Measurements from ENCODE around the gene GFPT2.

GFPT2 gene

GRCh38 chr5:180395540-180396274 lies 42.6 kb upstream of the GFPT2 start:
- no peak for TF ChIP-seq CTCF (IDR thresholded peaks at IDR 0.05; ENCODE audit: extremely low read depth, missing control alignments)
- no peak for DNase-seq (ENCODE audit: low spot score)

GRCh38 chr5:180394031-180394636 lies 41.0 kb upstream of the GFPT2 start:
- no peak for TF ChIP-seq CTCF (IDR thresholded peaks at IDR 0.05; ENCODE audit: extremely low read depth, missing control alignments)
- DNase-seq (ENCODE audit: low spot score), result no peak

- no peak for DNase-seq (ENCODE audit: low spot score)
- TF ChIP-seq CTCF (IDR thresholded peaks at IDR 0.05; ENCODE audit: extremely low read depth, missing control alignments), result no peak
Measured at GRCh38 chr5:180391276-180391675, 38.1 kb upstream of the GFPT2 start.

- TF ChIP-seq CTCF (IDR thresholded peaks at IDR 0.05; ENCODE audit: extremely low read depth, missing control alignments), result no peak
- no peak for DNase-seq (ENCODE audit: low spot score)
Measured at GRCh38 chr5:180390441-180391190, 37.5 kb upstream of the GFPT2 start.

GRCh38 chr5:180389252-180390101 lies 36.3 kb upstream of the GFPT2 start:
- DNase-seq (ENCODE audit: low spot score), result no peak
- no peak for TF ChIP-seq CTCF (IDR thresholded peaks at IDR 0.05; ENCODE audit: extremely low read depth, missing control alignments)

- no peak for DNase-seq (ENCODE audit: low spot score)
- TF ChIP-seq CTCF (IDR thresholded peaks at IDR 0.05; ENCODE audit: extremely low read depth, missing control alignments), result no peak
Measured at GRCh38 chr5:180387798-180388197, 34.7 kb upstream of the GFPT2 start.
